ENCODE data around the gene PRKCD. TPM values are rescaled to one million over a fixed set of nuclear protein-coding genes. Genes with fewer than 3 reads are reported as not detected.

PRKCD gene
- total and polyA plus RNA-seq, 11 donors, result 5.3 to 44.5 (median 11.6) TPM

DNA sequence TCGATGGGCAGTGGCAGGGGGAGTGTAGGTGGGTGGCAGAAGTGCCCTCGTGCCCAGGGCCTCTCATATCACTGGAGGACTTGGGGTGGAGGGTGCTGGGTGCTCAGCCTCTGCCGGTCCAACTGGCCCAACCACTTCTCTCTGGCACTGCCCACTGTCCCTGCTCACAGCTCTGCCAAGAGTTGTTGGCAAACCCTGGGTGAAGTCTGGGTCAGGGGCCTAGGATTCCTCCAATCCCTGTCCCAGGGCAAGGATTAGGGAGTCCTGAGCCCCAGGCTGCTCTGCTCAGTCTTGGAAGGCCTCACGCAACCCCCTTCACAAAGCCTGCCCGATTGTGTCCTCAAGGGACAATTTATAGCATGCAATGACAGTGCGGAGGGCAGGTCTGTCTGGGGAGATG is 5.2 kb upstream of the PRKCD start:
- TF ChIP-seq POLR2A (IDR thresholded peaks at IDR 0.05), result no peak
- TF ChIP-seq, protein P1, sequence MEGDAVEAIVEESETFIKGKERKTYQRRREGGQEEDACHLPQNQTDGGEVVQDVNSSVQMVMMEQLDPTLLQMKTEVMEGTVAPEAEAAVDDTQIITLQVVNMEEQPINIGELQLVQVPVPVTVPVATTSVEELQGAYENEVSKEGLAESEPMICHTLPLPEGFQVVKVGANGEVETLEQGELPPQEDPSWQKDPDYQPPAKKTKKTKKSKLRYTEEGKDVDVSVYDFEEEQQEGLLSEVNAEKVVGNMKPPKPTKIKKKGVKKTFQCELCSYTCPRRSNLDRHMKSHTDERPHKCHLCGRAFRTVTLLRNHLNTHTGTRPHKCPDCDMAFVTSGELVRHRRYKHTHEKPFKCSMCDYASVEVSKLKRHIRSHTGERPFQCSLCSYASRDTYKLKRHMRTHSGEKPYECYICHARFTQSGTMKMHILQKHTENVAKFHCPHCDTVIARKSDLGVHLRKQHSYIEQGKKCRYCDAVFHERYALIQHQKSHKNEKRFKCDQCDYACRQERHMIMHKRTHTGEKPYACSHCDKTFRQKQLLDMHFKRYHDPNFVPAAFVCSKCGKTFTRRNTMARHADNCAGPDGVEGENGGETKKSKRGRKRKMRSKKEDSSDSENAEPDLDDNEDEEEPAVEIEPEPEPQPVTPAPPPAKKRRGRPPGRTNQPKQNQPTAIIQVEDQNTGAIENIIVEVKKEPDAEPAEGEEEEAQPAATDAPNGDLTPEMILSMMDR (IDR thresholded peaks at IDR 0.05), result no peak
- peaks cover 0 to 11% (median 0%) of the 10 kb centered on the region in 9 donors for H3K27me3 ChIP-seq
- no peaks in the 10 kb centered on the region for H3K9me3 ChIP-seq
- peak in 1 of 5 donors; percentile 46 for DNase-seq
- H3K36me3 ChIP-seq, result no peaks in the 10 kb centered on the region
- H3K4me1 ChIP-seq, result peaks cover 5 to 43% (median 20%) of the 10 kb centered on the region in 12 donors
- 57 to 72% (median 71%) methylated on average over 4 to 6 of the region's 6 CpGs for WGBS, 4 donors
- H3K27ac ChIP-seq, result no peak overlapping the region
- peak in 2 of 4 donors; percentile 4 to 22 for ATAC-seq
- intact Hi-C loops (cut with DNase I), result no loop called here
- no peak overlapping the region for H3K4me3 ChIP-seq

DNA sequence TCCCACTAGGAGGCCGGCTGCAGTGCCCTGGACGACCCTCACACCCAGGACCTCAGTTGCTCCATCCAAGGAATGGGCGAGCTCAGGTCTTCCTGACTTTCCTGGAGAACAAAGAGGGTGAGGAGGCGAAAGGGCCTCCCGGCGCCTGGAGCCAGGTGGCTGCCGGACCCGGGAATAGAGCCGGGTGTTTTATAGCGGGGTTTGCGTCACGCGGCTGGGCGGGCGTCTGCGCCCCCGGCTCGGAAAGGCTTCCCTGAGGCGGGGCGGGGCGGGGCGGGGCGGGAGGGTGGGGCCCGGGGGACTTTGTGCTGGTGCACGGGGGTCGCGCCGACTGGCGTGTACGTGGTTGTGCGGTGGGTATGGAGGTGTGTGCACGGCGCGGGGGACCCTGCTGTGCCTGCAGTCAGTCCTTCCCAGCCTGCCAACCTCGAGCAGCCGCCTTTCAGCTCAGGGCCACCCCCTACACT is 4.6 kb upstream of the PRKCD start:
- Histone ChIP-seq H3K27ac (no peak overlapping the region), H3K4me1 (peaks cover 5 to 47% (median 21%) of the 10 kb centered on the region in 12 donors), H3K36me3 (no peaks in the 10 kb centered on the region), H3K27me3 (peaks cover 0 to 11% (median 0%) of the 10 kb centered on the region in 9 donors), H3K9me3 (no peaks in the 10 kb centered on the region), H3K4me3 (no peak overlapping the region)
- ATAC-seq (no peak), DNase-seq (no peak)
- WGBS, 4 donors, result 16 to 31% (median 18%) methylated on average over 26 to 36 of the region's 36 CpGs
- no peak for TF ChIP-seq POLR2A (IDR thresholded peaks at IDR 0.05)
- TF ChIP-seq, protein P1 (IDR thresholded peaks at IDR 0.05), result no peak
- intact Hi-C loops (cut with DNase I), result no loop called here

DNA sequence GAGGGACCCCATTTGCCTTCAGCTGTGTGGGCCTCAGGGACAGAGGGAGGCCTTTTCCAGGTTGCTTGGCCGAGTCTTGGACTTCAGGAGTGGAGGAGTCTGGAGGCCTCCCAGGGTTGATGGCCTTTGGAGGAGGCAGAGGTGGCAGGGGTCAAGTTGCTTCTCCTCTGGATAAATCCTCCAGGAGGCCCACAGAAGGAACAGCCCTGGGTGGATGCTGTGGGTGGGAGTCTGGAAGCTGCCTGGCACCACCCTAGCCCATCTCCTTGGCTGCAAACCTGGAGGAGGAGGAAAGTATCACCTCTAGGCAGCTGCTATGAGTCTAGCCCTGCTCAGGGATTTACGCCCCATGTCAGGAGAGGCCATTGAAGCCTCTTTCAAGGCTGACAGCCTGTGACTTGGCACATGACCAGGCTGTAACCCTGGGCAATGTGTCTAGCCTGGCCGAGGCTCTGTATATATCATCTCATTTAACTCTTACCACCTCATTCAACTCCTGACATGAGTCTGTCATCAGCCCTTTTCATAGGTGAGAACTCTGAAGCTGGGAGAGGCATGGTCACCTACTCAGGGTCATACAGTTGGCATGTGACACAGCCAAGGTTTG is 2.9 kb upstream of the PRKCD start:
- Histone ChIP-seq H3K4me1 (peaks cover 5 to 61% (median 24%) of the 10 kb centered on the region in 12 donors), H3K9me3 (no peaks in the 10 kb centered on the region), H3K36me3 (no peaks in the 10 kb centered on the region), H3K27ac (no peak overlapping the region), H3K4me3 (no peak overlapping the region), H3K27me3 (peaks cover 0 to 11% (median 0%) of the 10 kb centered on the region in 9 donors)
- DNase-seq (no peak), ATAC-seq (no peak)
- TF ChIP-seq, protein P1 (IDR thresholded peaks at IDR 0.05), result no peak
- 64 to 83% (median 71%) methylated on average over 2 to 3 of the region's 3 CpGs for WGBS, 4 donors
- intact Hi-C loops (cut with DNase I), result loop anchor here in 1 of 10 donors (2.0 kb wide), 1 partner anchor 27 kb away; the partner anchor contains the start of gene RFT1

DNA sequence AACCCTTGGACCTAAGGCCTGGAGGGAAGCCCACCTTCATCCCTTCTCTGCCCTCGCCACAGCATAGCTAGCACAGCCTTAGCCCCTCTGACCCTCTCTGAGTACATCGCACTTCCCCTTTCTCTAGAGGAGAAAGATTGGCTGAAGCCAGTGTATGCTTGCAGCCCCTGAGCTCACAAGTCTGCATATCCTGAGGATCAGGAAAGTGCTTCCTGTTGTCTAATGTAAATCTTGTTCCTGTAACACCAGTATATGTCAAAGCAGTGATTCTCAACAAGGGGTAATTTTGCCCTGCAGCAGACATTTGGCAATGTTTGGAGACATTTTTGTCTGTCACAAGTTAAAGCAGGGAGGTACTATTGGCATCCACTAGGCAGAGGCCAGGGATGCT is 2.2 kb upstream of the PRKCD start:
- peaks cover 5 to 65% (median 24%) of the 10 kb centered on the region in 12 donors for H3K4me1 ChIP-seq
- TF ChIP-seq, protein P1 (IDR thresholded peaks at IDR 0.05), result no peak
- no peak for TF ChIP-seq POLR2A (IDR thresholded peaks at IDR 0.05)

More for the DNA sequence above, 2.2 kb upstream of the PRKCD start:
- H3K9me3 ChIP-seq, result no peaks in the 10 kb centered on the region
- no peaks in the 10 kb centered on the region for H3K36me3 ChIP-seq
- H3K27me3 ChIP-seq, result peaks cover 0 to 11% (median 0%) of the 10 kb centered on the region in 9 donors
- ATAC-seq (no peak), DNase-seq (no peak)
- intact Hi-C loops (cut with DNase I), result loop anchor here in 1 of 10 donors (2.0 kb wide), 1 partner anchor 28 kb away; the partner anchor contains the start of gene RFT1
- 75 to 95% (median 86%) methylated on average over 2 of the region's 2 CpGs for WGBS, 4 donors
- no peak overlapping the region for H3K4me3 ChIP-seq
- H3K27ac ChIP-seq, result peak overlapping the region in 1 of 12 donors; percentile 24
